Breast epithelium (tissue), 3 donors: ENCODE measurements around the gene ISCU.

Source experiments
- POLR2A ChIP-seq: fragments of 450-650 bp; IDR thresholded peaks from one replicate; pipeline ENCODE4 v1.6.1; 2016; ENCODE audit warnings: antibody characterized with exemption, mild to moderate bottlenecking, moderate library complexity
- POLR2AphosphoS5 ChIP-seq, 3 donors: sonication (generic); formaldehyde crosslinking; IDR thresholded peaks; one replicate each; pipeline ENCODE4 v1.6.1; 2017; ENCODE audit warnings: antibody characterized with exemption in 3 of 3
- TF ChIP-seq, protein P1 (sequence below), 3 donors: fragments of 450-650 bp; IDR thresholded peaks; one replicate each; pipeline ENCODE4 v1.5.1; 2016 to 2017; ENCODE audit warnings: antibody characterized with exemption in 3 of 3, mild to moderate bottlenecking in 3 of 3, moderate library complexity in 3 of 3

DNA sequence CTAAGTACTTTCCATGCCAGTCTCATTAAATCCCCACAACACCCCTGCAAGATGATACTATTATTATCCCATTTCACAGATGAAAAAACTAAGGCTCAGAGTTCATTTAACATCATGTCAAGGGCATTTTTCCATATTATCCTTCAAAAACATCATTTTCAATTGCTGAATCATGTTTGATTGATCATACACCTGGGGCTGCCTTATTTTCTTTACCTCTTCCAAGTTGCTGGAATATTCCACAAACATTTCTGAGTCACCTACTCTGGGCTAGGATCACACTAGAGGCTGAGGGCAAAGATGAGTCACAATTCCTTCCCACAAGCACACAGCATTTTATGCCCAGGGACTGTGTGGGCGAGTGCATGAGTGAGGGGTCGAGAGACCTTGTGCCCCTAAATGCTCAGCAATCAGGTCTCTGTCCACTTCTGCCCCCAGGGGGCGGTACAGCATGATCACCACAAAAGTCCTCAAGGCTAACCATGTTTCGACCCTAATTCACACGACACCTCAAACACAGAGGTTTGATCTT is 49.6 kb downstream of the ISCU start:
- TF ChIP-seq, protein P1, sequence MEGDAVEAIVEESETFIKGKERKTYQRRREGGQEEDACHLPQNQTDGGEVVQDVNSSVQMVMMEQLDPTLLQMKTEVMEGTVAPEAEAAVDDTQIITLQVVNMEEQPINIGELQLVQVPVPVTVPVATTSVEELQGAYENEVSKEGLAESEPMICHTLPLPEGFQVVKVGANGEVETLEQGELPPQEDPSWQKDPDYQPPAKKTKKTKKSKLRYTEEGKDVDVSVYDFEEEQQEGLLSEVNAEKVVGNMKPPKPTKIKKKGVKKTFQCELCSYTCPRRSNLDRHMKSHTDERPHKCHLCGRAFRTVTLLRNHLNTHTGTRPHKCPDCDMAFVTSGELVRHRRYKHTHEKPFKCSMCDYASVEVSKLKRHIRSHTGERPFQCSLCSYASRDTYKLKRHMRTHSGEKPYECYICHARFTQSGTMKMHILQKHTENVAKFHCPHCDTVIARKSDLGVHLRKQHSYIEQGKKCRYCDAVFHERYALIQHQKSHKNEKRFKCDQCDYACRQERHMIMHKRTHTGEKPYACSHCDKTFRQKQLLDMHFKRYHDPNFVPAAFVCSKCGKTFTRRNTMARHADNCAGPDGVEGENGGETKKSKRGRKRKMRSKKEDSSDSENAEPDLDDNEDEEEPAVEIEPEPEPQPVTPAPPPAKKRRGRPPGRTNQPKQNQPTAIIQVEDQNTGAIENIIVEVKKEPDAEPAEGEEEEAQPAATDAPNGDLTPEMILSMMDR (IDR thresholded peaks at IDR 0.05) = no peak
- no peak for TF ChIP-seq POLR2A
- no peak for TF ChIP-seq POLR2AphosphoS5 (IDR thresholded peaks at IDR 0.05)
